GM19328 (cell line): ENCODE data around the gene SPEN.

Experiments
- ATAC-seq: cut with Tn5 transposase; IDR thresholded peaks from one replicate; pipeline ENCODE4 v1.9.1; 2021; ENCODE audit warnings: mild to moderate bottlenecking, moderate library complexity; ENCODE audit not compliant: unreplicated experiment

Gene SPEN

DNA sequence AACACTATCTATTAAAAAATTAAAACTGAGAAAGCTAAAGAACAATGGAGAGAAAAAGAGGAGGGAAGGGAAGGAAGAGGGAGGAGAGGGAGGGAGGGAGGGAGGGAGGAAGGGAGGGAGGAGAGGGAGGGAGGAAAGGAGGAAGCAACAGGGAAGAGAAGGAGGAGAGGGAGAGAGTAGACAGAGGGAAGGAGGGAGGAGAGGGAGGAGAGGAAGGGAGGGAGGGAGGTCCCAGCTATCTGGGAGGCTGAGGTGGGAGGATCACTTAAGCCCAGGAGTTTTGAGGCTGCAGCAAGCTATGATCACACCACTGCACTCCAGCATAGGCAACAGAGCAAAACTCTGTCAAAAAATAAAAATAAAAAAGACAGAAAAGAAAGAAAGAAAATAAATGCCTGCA lies 111.9 kb downstream of the SPEN start:
- ATAC-seq = no peak

DNA sequence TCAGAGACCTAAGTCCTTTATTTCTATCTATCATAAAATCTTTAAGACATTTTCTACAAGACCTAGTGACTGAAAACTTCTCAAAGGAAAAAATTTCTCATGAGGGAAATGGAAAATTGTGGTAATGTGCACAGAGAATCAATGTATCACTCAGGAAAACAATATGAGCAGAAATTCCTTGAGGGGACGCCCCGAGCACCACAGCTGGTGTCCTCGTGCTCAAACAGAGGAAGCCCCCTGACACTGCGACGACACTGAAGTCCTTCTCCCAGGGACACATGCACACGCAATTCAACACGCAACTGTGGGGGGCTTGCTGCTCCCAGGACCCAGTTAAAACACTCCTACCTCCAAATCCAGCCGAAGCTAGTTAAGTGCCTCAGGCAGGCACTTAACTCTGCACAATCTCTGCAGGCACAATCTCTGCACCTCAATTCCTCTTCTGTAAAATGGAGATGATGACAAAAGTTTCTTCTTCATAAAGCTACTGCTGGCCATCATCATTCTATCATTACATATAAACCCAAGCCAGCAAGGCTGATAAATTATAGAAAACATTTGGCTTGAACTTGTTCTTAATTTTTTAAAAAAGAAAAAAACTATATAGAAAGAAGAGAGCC lies 112.4 kb downstream of the SPEN start:
- ATAC-seq = no peak

DNA sequence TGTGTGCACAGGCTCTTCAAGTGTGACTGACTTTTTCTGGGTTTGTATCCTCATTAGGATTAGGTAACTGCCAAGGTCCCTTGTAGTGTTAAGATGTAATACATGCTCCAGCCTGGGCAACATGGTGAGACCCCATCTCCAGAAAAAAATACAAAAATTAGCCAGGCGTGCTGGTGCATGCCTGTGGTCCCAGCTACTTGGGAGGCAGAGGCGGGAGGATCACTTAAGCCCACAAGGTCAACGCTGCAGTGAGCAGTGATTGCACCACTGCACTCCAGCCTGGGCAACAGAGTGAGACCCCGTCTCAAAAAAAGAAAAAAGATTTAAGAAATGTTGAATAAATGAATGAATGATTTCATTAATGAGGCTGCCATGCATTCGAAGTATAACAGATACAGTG lies 113.3 kb downstream of the SPEN start:
- ATAC-seq = no peak

DNA sequence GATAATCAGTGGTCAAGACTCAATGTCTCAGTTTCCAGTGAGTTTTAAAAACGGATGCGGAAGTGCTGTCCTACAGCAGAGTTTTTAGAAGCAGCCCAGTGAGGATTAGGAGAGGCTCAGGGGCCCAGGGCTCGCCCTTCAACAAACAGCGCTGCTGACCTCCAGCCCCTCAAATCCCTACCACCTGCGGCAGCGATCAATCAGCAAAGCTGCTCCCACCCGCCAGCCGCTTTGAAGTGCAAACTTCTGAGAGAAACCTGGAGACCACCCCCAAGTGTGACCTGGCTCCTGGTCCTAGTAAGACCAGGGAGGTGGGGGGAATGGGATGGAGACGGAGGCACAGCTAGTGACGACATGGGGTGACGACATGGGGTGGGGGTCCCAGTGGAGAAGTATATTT lies 114.0 kb downstream of the SPEN start:
- no peak for ATAC-seq

DNA sequence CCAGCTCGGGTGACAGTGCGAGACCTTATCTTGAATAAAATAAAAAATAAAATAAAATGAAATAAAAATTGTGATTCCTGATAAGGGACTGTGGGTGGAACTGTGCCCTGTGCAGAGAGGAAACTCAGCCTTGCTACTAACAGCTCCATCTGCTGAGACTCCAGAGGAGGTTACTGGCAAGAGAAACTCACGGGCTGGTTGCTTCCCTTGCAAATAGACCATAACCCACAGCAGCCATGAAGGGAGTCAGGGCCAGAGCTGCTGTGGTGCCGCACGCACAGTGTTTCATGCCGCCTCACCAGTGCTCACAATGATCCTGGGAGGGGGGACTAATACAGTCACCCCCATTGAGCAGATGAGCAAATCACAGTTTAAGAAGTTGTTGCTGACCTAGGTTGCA lies 114.7 kb downstream of the SPEN start:
- no peak for ATAC-seq

DNA sequence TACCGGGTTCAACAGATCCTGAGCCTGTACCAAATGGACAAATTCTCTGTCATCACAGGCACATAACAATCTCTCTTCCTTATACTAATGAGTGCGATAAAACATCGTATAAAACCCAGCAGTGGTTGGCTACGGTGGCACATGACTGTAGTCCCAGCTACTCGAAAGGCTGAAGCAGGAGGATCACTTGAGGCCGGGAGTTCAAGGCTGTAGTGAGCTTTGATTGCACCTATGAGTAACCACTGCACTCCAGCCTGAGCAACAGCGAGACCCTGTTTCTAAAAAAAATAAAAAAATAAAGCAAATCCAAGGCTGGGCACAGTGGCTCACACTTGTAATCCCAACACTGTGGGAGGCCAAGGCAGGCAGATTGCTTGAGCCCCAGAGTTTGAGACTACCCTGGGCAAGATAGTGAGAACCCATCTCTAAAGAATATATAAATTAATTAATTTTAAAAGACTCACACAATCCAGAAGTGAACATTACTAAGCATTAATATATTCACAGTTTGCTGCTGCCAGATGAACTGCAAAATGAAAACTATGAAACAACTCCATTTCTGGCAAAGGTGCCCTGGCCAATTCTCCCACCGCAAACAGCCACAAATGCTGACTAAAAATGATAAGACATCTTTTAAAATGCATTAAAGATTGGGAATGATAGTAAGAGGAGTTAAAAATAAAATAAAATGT lies 115.3 kb downstream of the SPEN start:
- no peak for ATAC-seq

DNA sequence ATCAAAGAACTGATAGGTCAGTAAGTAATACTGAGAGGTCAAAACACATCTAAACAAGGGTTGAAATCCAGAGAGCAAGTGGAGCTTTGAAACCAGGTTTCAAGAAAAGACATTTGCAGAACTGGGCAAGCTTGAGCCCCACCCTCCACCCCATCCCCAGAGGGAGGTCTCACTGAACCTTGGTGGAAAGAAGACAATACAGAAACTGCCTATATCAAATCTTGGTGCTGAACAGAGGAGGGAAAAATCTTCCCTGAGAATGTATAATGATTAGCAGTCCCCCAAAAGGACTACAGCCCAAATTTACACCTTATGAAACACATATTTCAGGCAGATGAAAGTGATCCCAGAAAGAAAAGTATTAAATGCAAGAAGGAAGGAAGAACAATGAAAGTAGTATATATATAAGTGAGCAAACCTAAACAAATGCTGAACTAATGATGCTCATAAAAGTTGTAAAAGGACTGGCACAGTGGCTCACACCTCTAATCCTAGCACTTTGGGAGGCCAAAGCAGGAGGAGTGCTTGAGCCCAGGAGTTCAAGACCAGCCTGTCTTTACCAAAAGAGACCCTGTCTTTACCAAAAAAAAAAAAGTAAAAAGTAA lies 116.0 kb downstream of the SPEN start:
- ATAC-seq = no peak

DNA sequence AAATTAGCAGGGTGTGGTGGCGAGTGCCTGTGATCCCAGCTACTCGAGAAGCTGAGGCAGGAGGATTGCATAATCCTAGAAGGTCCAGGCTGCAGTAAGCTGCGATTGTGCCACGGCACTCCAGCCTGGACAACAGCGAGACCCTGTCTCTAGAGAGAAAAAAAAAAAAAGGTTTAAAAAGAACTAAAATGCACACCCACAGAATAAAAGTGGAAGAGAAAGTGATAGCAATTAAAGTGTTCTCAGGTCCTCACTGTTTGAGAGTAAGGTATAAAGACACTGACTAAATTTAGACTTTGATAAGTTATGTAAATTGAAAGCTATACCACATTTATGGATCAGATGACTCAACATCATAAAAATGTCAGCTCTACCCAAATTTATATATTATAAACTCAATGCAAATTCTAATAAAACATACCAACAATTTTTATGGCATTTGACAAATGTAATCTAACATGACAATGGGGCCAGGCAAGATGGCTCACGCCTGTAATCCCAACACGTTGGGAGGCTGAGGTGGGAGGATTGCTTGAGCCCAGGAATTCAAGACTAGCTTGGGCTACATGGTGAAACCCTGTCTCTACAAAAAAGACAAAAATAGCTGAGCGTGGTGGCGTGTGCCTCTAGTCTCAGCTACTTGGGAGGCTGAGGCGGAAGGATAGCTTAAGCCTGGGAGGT lies 116.6 kb downstream of the SPEN start:
- ATAC-seq = no peak

DNA sequence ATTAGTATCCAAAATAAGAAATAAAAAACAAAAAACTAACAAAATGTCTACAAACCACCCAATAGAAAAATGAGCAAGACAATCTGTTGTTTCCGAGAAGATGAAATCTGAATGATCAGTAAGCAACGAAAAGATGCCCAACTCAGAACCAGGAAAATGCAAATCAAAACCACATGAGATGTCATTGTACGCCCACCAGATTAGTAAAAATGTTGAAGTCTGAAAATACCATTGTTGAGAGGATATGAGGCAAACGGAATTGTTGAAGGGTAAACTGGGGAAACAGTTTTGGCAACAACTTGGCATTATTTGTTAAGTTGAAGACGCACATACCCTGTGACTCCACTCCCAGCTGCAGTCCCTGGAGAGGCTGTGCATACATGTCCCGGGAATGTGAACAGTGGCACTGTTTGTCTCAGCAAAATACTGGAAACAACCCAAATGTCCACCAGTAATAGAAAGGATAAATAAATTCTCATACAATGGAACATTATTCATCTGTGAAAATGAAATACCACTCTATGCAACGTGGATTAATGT lies 117.8 kb downstream of the SPEN start:
- ATAC-seq = no peak

DNA sequence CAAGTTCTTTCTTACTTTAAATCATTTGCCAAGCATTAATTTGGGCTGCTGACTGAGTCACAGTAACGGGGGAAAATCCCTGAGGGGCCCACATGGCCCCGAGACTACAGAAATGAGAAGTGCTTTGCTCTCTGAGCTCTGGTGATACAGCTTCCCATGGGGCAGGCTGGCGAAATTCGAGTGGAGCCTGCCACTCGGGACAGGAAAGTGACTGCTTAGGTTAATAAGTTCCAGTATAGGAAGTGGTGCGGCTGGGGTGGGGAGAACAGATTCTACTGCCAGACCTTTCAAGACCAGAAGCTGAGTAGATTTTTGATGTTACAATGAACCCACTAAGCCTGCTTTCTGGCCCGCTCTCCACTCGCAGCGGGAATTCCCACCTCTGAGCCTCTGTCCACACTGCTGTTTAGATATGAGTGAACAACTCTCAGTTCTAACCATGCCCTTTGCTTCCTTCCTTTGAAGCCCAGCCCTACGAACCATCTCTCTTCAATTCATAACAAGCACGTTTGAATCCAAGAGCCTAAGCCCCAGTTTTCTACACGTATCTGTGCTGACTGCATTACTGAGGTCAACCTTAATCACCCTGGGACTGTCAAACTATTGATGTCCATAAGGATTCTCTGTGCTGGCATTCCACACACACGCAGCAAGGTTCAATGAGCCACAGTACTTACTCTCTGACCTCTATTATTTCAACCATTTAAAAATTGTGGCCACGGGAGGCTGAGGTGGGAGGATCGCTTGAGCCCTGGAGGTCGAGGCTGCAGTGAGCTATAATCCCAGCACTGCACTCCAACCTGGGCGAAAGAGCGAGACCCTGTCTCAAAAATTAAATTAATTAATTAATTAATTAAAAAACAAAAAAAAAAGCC lies 118.8 kb downstream of the SPEN start:
- peak; percentile 66 for ATAC-seq

DNA sequence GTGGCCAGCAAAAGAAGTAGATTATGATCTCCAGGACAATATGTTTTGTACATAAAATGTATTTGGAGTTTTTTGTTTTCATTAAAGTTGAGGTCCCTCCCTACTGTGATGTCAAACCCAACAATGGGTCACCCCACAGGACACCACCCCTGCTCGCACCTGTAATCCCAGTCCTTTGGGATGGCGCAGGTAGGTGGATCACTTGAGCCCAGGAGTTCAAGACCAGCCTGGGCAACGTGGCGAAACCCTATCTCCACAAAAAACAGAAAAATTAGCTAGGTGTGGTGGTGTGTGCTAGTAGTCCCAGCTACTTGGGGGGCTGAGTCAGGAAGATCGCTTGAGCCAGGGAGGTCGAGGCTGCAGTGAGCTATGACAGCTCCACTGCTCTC lies 119.4 kb downstream of the SPEN start:
- ATAC-seq = no peak

DNA sequence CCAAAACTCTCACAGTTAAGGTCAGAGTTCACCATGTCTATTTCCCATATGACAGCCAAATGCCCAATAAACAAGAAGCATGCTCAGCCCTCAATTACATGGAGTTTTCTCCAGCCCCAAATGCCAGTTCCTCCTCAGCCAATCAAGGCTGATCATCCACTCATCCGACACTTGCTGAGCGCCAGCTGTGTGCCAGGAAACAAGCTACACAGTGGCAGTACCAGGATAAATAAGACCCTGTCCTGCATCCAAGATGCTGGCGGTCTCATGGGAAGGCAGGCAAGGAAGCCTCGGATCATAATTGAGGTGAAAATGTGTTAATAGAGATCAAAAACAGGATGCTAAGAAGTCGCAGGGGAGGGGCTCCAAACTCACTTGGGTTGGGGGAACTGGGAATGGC lies 120.7 kb downstream of the SPEN start:
- no peak for ATAC-seq

DNA sequence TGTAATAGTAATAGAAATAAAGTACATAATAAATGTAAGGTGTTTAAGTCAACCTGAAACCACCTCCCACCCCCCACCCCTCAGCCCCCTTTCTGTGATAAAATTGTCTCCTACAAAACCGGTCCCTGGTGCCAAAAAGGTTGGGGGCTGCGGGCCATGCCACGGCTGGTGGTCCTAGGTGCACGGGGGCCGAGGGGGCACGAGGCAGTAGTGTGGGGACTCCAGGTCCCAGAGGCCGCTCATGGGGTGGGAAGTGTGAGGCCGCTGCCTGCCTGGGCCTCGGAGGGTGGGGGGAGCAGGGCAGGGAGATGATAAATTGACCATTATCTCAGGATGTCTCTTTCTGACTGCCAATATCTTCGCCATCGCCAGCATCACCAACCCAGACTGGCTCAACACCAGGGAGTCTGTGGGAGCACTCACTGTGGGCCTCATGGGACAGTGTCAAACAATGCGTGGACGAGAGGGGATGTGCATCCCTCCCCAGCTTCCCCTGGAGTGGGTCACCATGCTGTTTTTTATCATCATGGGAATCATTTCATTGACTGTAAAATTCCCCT lies 121.9 kb downstream of the SPEN start:
- no peak for ATAC-seq

DNA sequence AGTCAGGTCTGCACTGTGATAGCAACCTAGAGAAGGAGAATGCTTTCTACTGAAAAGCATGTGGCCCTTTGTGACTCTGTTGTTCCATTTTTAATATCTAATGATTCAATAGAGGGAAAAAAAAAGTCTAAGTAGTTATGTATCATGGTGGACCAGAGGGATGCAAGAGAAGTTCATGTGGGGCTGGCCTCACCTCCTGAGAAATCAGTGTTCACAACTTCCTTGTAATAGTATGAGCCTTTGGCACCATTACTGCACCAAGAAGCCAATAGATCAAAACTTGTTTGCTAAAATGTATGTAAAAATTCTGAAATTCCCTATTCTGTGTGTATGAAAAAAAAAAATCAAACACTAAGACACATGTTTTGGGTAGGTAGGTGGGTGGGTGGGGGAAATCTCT lies 123.4 kb downstream of the SPEN start:
- ATAC-seq = no peak

DNA sequence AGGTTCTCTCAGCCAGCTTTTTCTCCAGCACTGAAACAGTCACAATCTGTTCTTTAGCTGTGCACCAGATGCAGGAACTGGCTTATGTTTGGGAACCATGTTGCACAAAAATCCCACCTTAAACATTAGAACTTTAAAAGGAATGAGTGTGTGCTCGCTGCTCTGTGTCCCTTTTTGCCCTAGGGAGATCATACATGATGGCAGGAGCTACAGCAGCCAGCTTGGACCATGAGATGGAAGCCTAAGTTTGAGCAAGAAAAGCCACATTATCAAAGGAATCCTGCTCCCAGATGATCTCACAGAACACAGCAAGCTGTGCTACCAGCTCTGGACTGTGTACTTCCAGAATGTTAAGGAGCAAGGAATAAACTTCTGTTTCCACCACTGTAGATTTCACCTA lies 124.9 kb downstream of the SPEN start:
- no peak for ATAC-seq

DNA sequence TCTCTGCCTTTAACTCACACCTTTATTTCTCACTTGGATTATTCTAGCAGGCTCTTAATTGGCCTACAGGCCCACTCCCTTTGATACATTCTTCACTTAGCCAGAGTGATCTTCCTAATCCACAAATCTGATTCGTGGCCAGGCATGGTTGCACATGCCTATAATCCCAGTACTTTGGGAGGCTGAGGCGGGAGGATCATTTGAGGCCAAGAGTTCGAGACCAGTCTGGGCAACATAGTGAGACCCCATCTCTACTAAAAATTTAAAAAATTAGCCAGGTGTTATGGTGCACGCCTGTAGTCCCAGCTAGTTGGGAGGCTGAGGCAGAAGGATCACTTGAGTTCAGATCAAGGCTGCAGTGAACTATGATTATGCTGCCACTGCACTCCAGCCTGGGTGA lies 126.3 kb downstream of the SPEN start:
- no peak for ATAC-seq

DNA sequence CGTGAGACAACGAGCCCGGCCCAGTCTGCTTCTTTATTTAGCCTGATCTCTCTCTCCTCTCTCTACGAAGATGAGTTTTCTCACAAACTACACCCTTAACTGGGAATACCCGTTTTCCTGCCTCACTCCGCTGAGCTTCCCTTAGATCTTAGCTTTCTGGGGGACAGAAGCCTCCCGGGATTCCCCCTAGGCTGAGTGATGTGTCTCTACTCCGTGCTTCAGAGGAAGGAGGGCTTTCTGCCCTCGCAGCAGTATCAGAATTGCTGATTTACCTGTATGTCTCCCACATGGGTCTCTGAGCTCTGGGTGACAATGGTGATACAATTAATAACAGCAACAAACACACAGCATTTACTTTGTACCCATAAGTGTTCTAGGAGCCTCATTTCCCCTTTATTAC lies 127.3 kb downstream of the SPEN start:
- ATAC-seq = no peak

DNA sequence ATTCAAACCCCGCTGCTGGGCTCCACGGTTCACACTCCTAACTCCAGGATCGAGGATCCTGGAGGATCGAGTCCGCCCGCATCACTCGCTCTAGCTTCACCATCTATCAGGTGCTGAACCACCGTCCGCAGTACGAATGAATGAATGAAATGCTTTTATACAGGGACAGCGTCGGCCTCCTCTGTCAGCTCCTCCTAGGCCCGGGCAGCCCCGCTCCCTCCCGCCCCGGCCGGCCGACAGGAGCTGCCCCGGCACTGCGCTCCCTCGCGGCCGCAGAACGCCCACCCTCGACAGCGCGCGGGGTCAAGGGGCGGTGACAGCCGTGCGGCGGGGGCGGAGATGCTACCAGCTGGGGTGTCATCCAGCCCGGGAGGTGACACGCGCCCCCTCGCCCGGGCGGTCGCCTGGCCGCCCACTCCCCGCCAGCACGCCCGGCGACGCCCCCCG lies 127.9 kb downstream of the SPEN start:
- peak; percentile 40 for ATAC-seq

DNA sequence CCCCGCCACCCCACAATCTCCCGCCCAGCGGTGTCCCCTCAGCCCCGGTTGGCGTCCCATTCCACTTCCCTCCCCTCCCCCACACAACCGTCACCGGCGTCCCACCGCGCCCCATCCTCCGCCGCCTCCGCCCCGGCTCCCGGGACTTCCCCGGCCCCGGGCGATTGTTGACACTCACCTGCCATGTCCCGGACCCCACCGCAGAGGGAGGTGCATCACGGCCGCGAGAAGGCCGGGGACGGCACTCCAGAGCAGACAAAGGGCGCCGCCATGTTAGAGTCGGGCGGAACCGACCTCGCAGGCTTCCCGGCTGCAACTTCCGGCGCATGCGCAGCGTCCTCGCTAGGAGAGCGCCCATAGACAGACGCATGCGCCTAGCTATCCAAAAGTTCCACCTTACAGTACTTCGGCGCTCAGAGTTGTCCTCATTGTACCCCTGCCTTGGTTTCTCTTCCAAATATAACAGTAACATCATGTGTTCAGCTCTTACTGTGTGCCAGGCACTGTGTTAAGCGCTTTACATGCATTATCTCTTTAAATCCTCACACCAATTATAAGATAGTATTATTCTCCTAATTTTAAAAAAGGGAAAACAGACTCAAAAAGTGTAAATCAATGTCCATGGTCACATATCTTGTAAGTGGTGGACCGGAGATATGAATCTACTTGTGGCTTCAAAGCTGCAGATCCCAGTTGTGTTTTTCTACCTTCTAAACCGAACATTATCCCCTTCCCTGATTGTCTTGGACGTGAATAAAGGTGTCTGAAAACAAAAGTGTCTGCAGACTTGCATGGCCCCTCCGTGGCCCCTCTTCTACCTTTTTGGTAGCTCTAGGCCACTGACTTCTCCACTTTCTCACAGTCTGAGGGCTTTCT lies 128.5 kb downstream of the SPEN start, which contains the start of gene ZBTB17:
Gene ZBTB17 (minus strand): TSS at position 297 of the 876 bp plus-strand sequence. CDS start 27,606 bp downstream, outside the sequence.
- peak; percentile 67 for ATAC-seq
